Measurements from ENCODE around the gene CFP.

- TF ChIP-seq, protein P1, sequence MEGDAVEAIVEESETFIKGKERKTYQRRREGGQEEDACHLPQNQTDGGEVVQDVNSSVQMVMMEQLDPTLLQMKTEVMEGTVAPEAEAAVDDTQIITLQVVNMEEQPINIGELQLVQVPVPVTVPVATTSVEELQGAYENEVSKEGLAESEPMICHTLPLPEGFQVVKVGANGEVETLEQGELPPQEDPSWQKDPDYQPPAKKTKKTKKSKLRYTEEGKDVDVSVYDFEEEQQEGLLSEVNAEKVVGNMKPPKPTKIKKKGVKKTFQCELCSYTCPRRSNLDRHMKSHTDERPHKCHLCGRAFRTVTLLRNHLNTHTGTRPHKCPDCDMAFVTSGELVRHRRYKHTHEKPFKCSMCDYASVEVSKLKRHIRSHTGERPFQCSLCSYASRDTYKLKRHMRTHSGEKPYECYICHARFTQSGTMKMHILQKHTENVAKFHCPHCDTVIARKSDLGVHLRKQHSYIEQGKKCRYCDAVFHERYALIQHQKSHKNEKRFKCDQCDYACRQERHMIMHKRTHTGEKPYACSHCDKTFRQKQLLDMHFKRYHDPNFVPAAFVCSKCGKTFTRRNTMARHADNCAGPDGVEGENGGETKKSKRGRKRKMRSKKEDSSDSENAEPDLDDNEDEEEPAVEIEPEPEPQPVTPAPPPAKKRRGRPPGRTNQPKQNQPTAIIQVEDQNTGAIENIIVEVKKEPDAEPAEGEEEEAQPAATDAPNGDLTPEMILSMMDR (IDR thresholded peaks at IDR 0.05) = no peak
- TF ChIP-seq POLR2A (IDR thresholded peaks at IDR 0.05) = no peak
Measured at GRCh38 chrX:47621851-47622250, 7.9 kb downstream of the CFP start.

All from esophagus squamous epithelium (tissue), 4 donors.